Measurements from ENCODE around the gene MMP24. TPM values are rescaled to one million over a fixed set of nuclear protein-coding genes. Genes with fewer than 3 reads are reported as not detected.

The MMP24 gene
- total and polyA plus RNA-seq, 2 of the 13 experiments (the other 11 are each of a cell fraction or from before 2014, with no cell fraction given): 0.29 to 0.35 TPM

DNA sequence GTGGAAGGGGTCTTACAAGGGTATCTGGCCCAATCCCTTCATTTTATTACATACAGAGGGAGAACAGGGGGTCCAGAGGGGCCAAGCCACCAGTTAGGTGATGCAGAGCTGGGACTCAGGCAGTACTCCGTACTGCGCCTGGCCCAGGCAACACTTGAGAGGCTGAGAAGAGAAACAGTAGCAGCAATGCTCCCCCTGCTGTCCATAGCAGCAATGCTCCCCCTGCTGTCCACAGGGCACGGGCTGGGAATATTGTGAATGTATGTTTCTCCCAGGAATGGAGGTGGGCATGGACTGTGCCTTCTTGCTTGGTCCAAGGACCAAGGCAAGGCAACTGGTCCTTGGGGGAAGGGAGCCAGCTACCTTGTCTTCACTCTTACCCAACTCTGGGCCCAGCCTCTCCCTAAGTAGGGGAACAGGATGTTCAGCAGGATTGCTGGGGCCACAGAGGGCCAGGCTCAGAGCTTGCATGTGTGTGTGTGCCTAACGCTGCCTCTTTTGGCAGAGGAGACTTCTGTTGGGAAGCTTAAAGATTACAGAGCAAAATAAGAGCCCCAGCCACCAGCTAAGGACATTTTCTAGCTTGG lies 80.5 kb downstream of the MMP24 start (continued):
- TF ChIP-seq, protein P1, sequence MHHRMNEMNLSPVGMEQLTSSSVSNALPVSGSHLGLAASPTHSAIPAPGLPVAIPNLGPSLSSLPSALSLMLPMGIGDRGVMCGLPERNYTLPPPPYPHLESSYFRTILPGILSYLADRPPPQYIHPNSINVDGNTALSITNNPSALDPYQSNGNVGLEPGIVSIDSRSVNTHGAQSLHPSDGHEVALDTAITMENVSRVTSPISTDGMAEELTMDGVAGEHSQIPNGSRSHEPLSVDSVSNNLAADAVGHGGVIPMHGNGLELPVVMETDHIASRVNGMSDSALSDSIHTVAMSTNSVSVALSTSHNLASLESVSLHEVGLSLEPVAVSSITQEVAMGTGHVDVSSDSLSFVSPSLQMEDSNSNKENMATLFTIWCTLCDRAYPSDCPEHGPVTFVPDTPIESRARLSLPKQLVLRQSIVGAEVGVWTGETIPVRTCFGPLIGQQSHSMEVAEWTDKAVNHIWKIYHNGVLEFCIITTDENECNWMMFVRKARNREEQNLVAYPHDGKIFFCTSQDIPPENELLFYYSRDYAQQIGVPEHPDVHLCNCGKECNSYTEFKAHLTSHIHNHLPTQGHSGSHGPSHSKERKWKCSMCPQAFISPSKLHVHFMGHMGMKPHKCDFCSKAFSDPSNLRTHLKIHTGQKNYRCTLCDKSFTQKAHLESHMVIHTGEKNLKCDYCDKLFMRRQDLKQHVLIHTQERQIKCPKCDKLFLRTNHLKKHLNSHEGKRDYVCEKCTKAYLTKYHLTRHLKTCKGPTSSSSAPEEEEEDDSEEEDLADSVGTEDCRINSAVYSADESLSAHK (CRISPR knock-in tag; IDR thresholded peaks at IDR 0.05; ENCODE audit: borderline replicate concordance): no peak
- TF ChIP-seq ZNF484 (CRISPR knock-in tag; IDR thresholded peaks at IDR 0.05; ENCODE audit: borderline replicate concordance, low read depth): no peak
- TF ChIP-seq RBM22 (optimal IDR thresholded peaks at IDR 0.05; ENCODE audit: low read length): no peak
- TF ChIP-seq, protein P2, sequence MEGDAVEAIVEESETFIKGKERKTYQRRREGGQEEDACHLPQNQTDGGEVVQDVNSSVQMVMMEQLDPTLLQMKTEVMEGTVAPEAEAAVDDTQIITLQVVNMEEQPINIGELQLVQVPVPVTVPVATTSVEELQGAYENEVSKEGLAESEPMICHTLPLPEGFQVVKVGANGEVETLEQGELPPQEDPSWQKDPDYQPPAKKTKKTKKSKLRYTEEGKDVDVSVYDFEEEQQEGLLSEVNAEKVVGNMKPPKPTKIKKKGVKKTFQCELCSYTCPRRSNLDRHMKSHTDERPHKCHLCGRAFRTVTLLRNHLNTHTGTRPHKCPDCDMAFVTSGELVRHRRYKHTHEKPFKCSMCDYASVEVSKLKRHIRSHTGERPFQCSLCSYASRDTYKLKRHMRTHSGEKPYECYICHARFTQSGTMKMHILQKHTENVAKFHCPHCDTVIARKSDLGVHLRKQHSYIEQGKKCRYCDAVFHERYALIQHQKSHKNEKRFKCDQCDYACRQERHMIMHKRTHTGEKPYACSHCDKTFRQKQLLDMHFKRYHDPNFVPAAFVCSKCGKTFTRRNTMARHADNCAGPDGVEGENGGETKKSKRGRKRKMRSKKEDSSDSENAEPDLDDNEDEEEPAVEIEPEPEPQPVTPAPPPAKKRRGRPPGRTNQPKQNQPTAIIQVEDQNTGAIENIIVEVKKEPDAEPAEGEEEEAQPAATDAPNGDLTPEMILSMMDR (CRISPR knock-in tag; IDR thresholded peaks at IDR 0.05): peak; percentile 97
- no peak for TF ChIP-seq RORA (CRISPR knock-in tag; IDR thresholded peaks at IDR 0.05)
- no peak for TF ChIP-seq CEBPG (CRISPR knock-in tag; IDR thresholded peaks at IDR 0.05)
- 0 out of 2 replicates have a peak, but pooled peaks have one; percentile 17 for TF ChIP-seq BCL6 (CRISPR knock-in tag; IDR thresholded peaks at IDR 0.05)
- TF ChIP-seq SMC3 (IDR thresholded peaks at IDR 0.05; ENCODE audit: low read length): peak; percentile 99
- peak; percentile 74 for TF ChIP-seq ZNF574 (CRISPR knock-in tag; IDR thresholded peaks at IDR 0.05)
- TF ChIP-seq, protein P3, sequence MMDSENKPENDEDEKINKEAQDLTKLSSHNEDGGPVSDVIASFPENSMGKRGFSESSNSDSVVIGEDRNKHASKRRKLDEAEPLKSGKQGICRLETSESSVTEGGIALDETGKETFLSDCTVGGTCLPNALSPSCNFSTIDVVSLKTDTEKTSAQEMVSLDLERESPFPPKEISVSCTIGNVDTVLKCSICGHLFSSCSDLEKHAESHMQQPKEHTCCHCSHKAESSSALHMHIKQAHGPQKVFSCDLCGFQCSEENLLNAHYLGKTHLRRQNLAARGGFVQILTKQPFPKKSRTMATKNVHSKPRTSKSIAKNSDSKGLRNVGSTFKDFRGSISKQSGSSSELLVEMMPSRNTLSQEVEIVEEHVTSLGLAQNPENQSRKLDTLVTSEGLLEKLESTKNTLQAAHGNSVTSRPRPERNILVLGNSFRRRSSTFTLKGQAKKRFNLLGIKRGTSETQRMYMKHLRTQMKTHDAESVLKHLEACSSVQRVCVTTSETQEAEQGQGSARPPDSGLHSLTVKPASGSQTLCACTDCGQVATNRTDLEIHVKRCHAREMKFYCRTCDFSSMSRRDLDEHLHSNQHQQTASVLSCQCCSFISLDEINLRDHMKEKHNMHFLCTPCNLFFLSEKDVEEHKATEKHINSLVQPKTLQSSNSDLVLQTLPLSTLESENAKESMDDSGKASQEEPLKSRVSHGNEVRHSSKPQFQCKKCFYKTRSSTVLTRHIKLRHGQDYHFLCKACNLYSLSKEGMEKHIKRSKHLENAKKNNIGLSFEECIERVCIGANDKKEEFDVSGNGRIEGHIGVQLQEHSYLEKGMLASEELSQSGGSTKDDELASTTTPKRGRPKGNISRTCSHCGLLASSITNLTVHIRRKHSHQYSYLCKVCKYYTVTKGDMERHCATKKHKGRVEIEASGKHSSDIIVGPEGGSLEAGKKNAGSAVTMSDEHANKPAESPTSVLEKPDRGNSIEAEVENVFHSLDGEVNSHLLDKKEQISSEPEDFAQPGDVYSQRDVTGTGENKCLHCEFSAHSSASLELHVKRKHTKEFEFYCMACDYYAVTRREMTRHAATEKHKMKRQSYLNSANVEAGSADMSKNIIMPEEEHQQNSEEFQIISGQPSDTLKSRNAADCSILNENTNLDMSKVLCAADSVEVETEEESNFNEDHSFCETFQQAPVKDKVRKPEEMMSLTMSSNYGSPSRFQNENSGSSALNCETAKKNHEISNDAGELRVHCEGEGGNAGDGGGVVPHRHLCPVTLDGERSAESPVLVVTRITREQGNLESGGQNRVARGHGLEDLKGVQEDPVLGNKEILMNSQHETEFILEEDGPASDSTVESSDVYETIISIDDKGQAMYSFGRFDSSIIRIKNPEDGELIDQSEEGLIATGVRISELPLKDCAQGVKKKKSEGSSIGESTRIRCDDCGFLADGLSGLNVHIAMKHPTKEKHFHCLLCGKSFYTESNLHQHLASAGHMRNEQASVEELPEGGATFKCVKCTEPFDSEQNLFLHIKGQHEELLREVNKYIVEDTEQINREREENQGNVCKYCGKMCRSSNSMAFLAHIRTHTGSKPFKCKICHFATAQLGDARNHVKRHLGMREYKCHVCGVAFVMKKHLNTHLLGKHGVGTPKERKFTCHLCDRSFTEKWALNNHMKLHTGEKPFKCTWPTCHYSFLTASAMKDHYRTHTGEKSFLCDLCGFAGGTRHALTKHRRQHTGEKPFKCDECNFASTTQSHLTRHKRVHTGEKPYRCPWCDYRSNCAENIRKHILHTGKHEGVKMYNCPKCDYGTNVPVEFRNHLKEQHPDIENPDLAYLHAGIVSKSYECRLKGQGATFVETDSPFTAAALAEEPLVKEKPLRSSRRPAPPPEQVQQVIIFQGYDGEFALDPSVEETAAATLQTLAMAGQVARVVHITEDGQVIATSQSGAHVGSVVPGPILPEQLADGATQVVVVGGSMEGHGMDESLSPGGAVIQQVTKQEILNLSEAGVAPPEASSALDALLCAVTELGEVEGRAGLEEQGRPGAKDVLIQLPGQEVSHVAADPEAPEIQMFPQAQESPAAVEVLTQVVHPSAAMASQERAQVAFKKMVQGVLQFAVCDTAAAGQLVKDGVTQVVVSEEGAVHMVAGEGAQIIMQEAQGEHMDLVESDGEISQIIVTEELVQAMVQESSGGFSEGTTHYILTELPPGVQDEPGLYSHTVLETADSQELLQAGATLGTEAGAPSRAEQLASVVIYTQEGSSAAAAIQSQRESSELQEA (CRISPR knock-in tag; IDR thresholded peaks at IDR 0.05; ENCODE audit: not compliant biosample characterization): peak; percentile 52
- no peak; the same call in 1 of the 2 replicates for TF ChIP-seq ZNF83 (CRISPR knock-in tag; IDR thresholded peaks at IDR 0.05; ENCODE audit: borderline replicate concordance)
- peak; percentile 11; the same call in 1 of the 2 replicates for TF ChIP-seq REPIN1 (CRISPR knock-in tag; IDR thresholded peaks at IDR 0.05; ENCODE audit: borderline replicate concordance, low read depth)
- no peak for TF ChIP-seq ZNF34 (CRISPR knock-in tag; IDR thresholded peaks at IDR 0.05; ENCODE audit: borderline replicate concordance)

All from HepG2 (cell line).